GM23338 (cell line): ENCODE measurements around the gene ITGA8. TPM values are rescaled to one million over a fixed set of nuclear protein-coding genes. Genes with fewer than 3 reads are reported as not detected.

Experiments used
- ATAC-seq: fragments of 200-7000 bp; cut with Tn5 transposase; 3 replicates; pipeline ENCODE4 v1.9.1; 2020
- DNase-seq: peaks from one replicate; pipeline ENCODE4 v3.0.0-alpha.2; 2015; ENCODE audit warnings: low spot score
- H2AFZ ChIP-seq: fragments of 200-600 bp; sonication (generic); 2 replicates; pipeline ENCODE4 v1.8.0; 2016; ENCODE audit warnings: antibody characterized with exemption, mild to moderate bottlenecking, moderate library complexity
- H3F3A ChIP-seq: fragments of 200-600 bp; sonication (generic); replicated peaks from 2 replicates; pipeline ENCODE4 v1.8.0; 2017; ENCODE audit warnings: antibody characterized with exemption, mixed run types, low read depth
- H3K27ac ChIP-seq: fragments of 200-600 bp; sonication (generic); 2 replicates; pipeline ENCODE4 v1.6.1; 2016; ENCODE audit warnings: low read depth
- H3K27me3 ChIP-seq: fragments of 200-600 bp; sonication (generic); 2 replicates; pipeline ENCODE4 v1.8.0; 2016; ENCODE audit warnings: mild to moderate bottlenecking, mixed run types, moderate library complexity; ENCODE audit not compliant: insufficient read depth
- H3K36me3 ChIP-seq: fragments of 200-600 bp; sonication (generic); 2 replicates; pipeline ENCODE4 v1.8.0; 2016; ENCODE audit warnings: mild to moderate bottlenecking; ENCODE audit not compliant: insufficient read depth
- H3K4me1 ChIP-seq: fragments of 200-600 bp; sonication (generic); 2 replicates; pipeline ENCODE4 v1.8.0; 2016; ENCODE audit warnings: mild to moderate bottlenecking, moderate library complexity; ENCODE audit not compliant: insufficient read depth
- H3K4me2 ChIP-seq: fragments of 200-600 bp; sonication (generic); 2 replicates; pipeline ENCODE4 v1.7.1; 2017; ENCODE audit warnings: mixed run types
- H3K4me3 ChIP-seq: fragments of 200-600 bp; sonication (generic); 2 replicates; pipeline ENCODE4 v1.6.1; 2016; ENCODE audit warnings: mixed run types
- H3K79me2 ChIP-seq: fragments of 200-600 bp; sonication (generic); replicated peaks from 2 replicates; pipeline ENCODE4 v1.8.0; 2017; ENCODE audit warnings: mild to moderate bottlenecking; ENCODE audit not compliant: insufficient read depth
- H3K9me2 ChIP-seq: fragments of 200-600 bp; sonication (generic); 2 replicates; pipeline ENCODE4 v1.8.0; 2017; ENCODE audit not compliant: insufficient read depth
- H4K20me1 ChIP-seq: fragments of 200-600 bp; sonication (generic); replicated peaks from 2 replicates; pipeline ENCODE4 v1.8.0; 2017; ENCODE audit warnings: mild to moderate bottlenecking; ENCODE audit not compliant: insufficient read depth
- H3K27ac Mint-ChIP-seq: 2 replicates; pipeline ENCODE4 v1.8.0; 2020; ENCODE audit warnings: inconsistent platforms, mild to moderate bottlenecking, moderate library complexity, mixed read lengths
- H3K27me3 Mint-ChIP-seq: 3 replicates; pipeline ENCODE4 v1.8.0; 2022; ENCODE audit warnings: low read depth, mild to moderate bottlenecking, moderate library complexity, mixed read lengths, inconsistent platforms; ENCODE audit not compliant: insufficient read depth, poor library complexity
- H3K36me3 Mint-ChIP-seq: 3 replicates; pipeline ENCODE4 v1.8.0; 2021; ENCODE audit warnings: low read depth, mild to moderate bottlenecking, inconsistent platforms, moderate library complexity, mixed read lengths
- H3K4me1 Mint-ChIP-seq: 3 replicates; pipeline ENCODE4 v1.8.0; 2020; ENCODE audit warnings: mild to moderate bottlenecking, inconsistent platforms, mixed read lengths
- H3K4me3 Mint-ChIP-seq: 3 replicates; pipeline ENCODE4 v1.8.0; 2021; ENCODE audit warnings: moderate library complexity, mild to moderate bottlenecking, inconsistent platforms, mixed read lengths
- H3K9me3 Mint-ChIP-seq: 3 replicates; pipeline ENCODE4 v1.8.0; 2020; ENCODE audit warnings: moderate library complexity, mild to moderate bottlenecking, inconsistent platforms, mixed read lengths
- CREB1 ChIP-seq: fragments of 250-450 bp; sonication (Bioruptor Pico); IDR thresholded peaks from 2 replicates; pipeline ENCODE4 v1.5.0; 2020; ENCODE audit warnings: low read depth, mild to moderate bottlenecking, moderate library complexity
- ETS1 ChIP-seq: IDR thresholded peaks from 2 replicates; pipeline ENCODE4 v1.6.1; 2016; ENCODE audit warnings: antibody characterized with exemption
- EZH2 ChIP-seq: fragments of 200-600 bp; sonication (generic); IDR thresholded peaks from one replicate; pipeline ENCODE4 v1.8.0; 2017; ENCODE audit warnings: antibody characterized with exemption, mild to moderate bottlenecking, low read depth; ENCODE audit not compliant: unreplicated experiment
- EZH2phosphoT487 ChIP-seq: fragments of 200-600 bp; sonication (generic); IDR thresholded peaks from one replicate; pipeline ENCODE4 v1.8.1; 2018; ENCODE audit warnings: antibody characterized with exemption; ENCODE audit not compliant: unreplicated experiment
- JUNB ChIP-seq: IDR thresholded peaks from one replicate; pipeline ENCODE4 v1.6.1; 2016; ENCODE audit warnings: antibody characterized with exemption; ENCODE audit not compliant: unreplicated experiment
- NANOG ChIP-seq: IDR thresholded peaks from 2 replicates; pipeline ENCODE4 v1.6.1; 2016; ENCODE audit warnings: antibody characterized with exemption, borderline replicate concordance
- POLR2AphosphoS5 ChIP-seq: IDR thresholded peaks from 2 replicates; pipeline ENCODE4 v1.6.1; 2016; ENCODE audit warnings: antibody characterized with exemption, low read depth
- ZNF114 ChIP-seq: fragments of 250-450 bp; sonication (Bioruptor Pico); IDR thresholded peaks from 2 replicates; pipeline ENCODE4 v1.5.0; 2020; ENCODE audit warnings: mild to moderate bottlenecking, moderate library complexity
- ZNF331 ChIP-seq: fragments of 250-450 bp; sonication (Bioruptor Pico); IDR thresholded peaks from 2 replicates; pipeline ENCODE4 v1.5.0; 2020; ENCODE audit warnings: low read depth, mild to moderate bottlenecking, moderate library complexity
- ZNF462 ChIP-seq: fragments of 250-450 bp; sonication (Bioruptor Pico); IDR thresholded peaks from 2 replicates; pipeline ENCODE4 v1.5.0; 2020; ENCODE audit warnings: mild to moderate bottlenecking, moderate library complexity
- polyA plus RNA-seq: library from polyadenylated mRNA; unstranded; fragments of >200 nt; fragmentation: Nextera tagmentation; extraction: Ambion mirVana; gene quantifications from 2 replicates; pipeline ENCODE4 v1.2.1, GENCODE V29; 2016
- total RNA-seq: library from RNA; depleted of rRNA; stranded (reverse); fragments of >200 nt; shearing (Covaris generic); gene quantifications from 2 replicates; pipeline ENCODE4 v1.2.3, GENCODE V29; 2014

Gene ITGA8
- total and polyA plus RNA-seq, 2 experiments from 2014 or later, result not detected

GRCh38 chr10:15624401-15625196 is 95.1 kb downstream of the ITGA8 start:
- H3K4me1 Mint-ChIP-seq, result no peaks in the 10 kb centered on the region
- H3K27me3 Mint-ChIP-seq, result no peaks in the 10 kb centered on the region
- H3K27ac Mint-ChIP-seq, result no peak overlapping the region
- Histone ChIP-seq H4K20me1 (no peaks in the 10 kb centered on the region), H3F3A (no peaks in the 10 kb centered on the region), H3K4me2 (no peak overlapping the region), H3K36me3 (no peaks in the 10 kb centered on the region), H3K27me3 (no peaks in the 10 kb centered on the region), H3K27ac (no peak overlapping the region), H3K4me3 (no peak overlapping the region), H3K9me2 (no peaks in the 10 kb centered on the region), H3K79me2 (no peaks in the 10 kb centered on the region), H2AFZ (no peak overlapping the region), H3K4me1 (no peaks in the 10 kb centered on the region)
- ATAC-seq (no peak), DNase-seq (no peak)
- H3K4me3 Mint-ChIP-seq, result no peak overlapping the region
- H3K9me3 Mint-ChIP-seq, result no peaks in the 10 kb centered on the region
- TF ChIP-seq JUNB (no peak), ZNF114 (no peak), POLR2AphosphoS5 (no peak), EZH2 (no peak), EZH2phosphoT487 (no peak), ETS1 (no peak), CREB1 (no peak), NANOG (no peak), ZNF331 (CRISPR knock-in tag) (no peak), ZNF462 (CRISPR knock-in tag) (no peak)
- H3K36me3 Mint-ChIP-seq, result no peaks in the 10 kb centered on the region
